Dermis blood vessel endothelial cell (primary cell): Measurements from ENCODE around the gene PMPCA. TPM values are rescaled to one million over a fixed set of nuclear protein-coding genes. Genes with fewer than 3 reads are reported as not detected.

ENCODE experiments used
- DNase-seq: peaks from one replicate; pipeline ENCODE4 v3.0.0; 2010
- total RNA-seq: library from RNA; depleted of rRNA; stranded (reverse); fragments of >200 nt; gene quantifications from 2 replicates; pipeline ENCODE4 v1.2.3, GENCODE V29; 2014

Gene PMPCA
- total RNA-seq, 1 donor from 2014 or later, result 40.2 TPM

DNA sequence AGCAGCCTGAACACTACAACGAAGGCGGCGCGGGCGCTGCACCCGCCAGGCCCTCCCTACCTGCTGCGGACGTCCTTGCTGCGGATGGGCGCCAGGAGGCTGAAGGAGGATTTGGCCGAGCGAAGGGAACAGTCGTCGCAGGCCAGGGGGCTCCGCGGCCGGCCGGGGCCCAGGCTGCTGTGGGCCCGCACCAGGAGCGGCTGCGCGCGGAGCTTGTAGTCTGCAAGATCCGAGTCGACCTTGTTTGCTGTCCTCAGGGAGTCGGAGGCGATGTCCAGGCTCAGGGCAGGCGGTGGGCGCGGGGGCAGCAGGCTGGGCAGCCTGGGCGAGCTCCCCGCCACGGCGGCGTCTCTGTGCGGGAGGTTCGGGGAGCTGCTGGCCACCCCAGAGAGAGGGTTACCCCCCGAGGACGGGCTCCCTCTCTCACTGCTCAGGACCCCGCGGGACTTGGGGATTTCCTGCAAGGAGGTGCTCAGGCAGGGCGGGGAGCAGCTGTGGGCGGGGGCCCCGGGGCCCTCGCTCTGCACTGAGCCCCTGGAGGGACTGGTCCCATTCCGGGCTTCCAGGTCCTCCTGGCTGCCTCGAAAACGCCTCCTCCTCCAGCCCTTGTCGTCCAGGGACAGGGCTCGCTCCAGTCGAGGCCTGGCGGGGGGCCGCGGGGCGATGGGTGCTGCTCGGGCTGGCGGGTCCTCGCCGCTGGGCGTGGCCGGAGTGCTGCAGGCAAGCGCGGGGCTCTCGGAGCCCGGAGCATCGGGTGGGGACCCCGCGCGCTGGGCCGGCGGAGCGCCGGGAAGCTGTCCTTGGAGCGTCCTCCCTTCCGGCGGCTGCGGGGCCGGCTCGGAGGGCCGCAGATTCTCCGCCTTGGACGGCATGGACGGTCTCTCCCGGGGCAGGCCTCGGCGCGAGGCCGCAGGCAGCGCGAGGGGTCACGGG is 28.4 kb downstream of the PMPCA start:
- DNase-seq, result peak; percentile 39

- peak; percentile 79 for DNase-seq
These were observed 29.3 kb downstream of the PMPCA start, which contains the start of gene INPP5E for GRCh38 chr9:136439481-136440408. Gene INPP5E (minus strand): TSS chr9:136439845. CDS start chr9:136439419, 426 bp downstream.

GRCh38 chr9:136441191-136441680 is 30.8 kb downstream of the PMPCA start:
- no peak for DNase-seq

- DNase-seq, result peak; percentile 19
These were observed 31.3 kb downstream of the PMPCA start for GRCh38 chr9:136441681-136442245.

- no peak for DNase-seq
These were observed 31.8 kb downstream of the PMPCA start for GRCh38 chr9:136442265-136442664.

GRCh38 chr9:136443087-136443486 is 32.6 kb downstream of the PMPCA start:
- DNase-seq, result no peak

GRCh38 chr9:136443687-136444086 is 33.2 kb downstream of the PMPCA start:
- DNase-seq, result no peak

DNA sequence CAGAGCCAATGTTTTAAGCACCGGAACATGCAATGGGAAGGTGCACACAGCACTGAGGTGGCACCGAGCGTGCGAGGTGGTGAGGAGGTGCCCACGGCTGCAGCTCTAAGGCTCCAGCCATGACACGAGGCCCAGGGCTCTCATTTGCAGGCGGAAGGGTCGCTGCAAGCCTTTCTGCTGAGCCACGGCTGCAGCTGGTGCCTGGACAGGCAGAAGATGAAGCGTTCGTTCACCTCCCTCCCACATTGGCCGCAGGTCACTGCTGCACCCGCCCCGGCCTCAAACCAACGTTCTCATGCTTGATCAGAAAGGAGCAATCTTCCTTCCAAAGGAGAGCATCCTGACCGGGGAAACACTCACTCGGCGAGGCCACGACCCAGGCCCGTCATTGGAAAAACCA is 33.6 kb downstream of the PMPCA start:
- no peak for DNase-seq

DNA sequence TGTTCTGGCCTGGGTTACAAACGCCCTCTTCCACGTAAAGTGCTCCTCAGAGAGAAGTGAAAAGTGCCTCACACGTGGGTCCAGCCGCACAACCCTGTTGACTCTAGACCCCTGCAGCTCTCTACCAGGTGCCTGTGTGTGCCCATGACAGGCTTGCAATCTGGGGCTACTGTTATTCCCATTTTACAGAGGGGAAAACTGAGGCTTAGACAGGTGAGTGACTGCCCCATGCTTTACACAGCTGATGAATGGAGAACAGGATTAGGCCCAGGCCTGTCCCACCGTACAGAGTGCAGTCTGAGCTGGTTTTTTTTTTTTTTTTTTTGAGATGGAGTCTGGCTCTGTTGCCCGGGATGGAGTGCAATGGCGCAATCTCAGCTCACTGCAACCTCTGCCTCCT is 35.3 kb downstream of the PMPCA start:
- no peak for DNase-seq

GRCh38 chr9:136447173-136447778 is 36.8 kb downstream of the PMPCA start:
- DNase-seq, result no peak

DNA sequence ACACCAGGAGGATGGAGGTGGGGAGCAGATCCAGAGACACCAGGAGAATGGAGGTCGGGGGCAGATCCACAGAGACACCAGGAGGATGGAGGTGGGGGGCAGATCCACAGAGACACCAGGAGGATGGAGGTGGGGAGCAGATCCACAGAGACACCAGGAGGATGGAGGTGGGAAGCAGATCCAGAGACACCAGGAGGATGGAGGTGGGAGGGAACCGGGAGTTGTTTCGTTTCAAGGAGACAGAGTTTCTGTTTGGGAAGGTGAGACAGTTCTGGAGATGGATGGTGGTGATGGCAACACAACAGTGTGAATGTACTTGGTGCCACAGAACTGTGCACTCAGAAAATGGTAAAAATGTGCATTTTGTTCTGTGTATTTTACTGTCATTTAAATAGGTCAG is 38.2 kb downstream of the PMPCA start:
- no peak for DNase-seq

DNA sequence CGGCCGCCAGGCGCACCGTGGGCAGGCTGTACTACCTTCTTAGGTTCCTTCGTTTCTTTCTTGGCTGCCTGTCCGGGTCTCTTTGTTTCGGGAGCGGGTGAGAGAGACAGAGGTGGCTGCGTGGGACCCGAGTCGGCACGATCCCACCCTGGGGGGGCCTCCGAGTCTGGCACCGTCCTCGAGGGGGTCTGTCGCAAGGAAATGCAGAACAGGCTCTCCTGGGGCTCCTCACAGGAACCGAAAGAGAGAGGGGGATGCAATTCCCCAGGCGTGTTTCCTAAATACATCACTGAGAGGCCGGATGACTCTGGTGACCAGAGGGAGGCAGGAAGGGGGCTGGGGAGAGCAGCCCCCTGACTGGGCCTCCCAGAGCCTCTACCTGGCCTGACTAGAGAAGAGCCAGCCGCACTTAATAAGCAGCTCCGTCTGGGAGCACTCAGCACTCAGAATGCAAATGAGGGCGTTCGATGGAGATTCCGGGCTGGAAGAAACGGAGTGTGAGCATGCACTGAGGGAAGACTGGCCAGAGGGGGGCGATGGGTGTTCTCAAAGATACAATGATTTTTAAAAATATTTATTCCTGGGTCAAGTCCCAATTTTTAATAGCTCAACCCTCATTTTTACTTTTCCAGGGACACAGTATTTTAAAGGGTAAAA is 40.9 kb downstream of the PMPCA start:
- no peak for DNase-seq

DNA sequence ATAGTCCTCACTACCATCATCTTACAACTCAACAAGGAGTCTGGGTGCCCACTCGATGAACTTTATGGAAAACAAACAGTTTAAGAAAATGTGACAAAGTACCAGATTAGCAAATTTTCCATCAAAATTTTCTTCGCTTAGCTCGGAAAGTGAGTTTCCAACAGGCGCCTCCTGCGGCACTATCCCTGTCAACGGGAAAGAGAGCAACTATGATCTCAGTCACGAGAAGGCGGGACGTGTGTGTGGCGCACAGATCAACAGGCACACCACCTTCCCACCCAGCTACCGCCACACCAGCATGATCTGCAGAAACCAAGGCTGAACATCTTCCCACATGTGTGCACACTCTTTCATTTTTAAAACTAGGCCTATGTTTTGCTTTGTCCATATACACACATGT is 42.9 kb downstream of the PMPCA start:
- DNase-seq, result no peak

DNA sequence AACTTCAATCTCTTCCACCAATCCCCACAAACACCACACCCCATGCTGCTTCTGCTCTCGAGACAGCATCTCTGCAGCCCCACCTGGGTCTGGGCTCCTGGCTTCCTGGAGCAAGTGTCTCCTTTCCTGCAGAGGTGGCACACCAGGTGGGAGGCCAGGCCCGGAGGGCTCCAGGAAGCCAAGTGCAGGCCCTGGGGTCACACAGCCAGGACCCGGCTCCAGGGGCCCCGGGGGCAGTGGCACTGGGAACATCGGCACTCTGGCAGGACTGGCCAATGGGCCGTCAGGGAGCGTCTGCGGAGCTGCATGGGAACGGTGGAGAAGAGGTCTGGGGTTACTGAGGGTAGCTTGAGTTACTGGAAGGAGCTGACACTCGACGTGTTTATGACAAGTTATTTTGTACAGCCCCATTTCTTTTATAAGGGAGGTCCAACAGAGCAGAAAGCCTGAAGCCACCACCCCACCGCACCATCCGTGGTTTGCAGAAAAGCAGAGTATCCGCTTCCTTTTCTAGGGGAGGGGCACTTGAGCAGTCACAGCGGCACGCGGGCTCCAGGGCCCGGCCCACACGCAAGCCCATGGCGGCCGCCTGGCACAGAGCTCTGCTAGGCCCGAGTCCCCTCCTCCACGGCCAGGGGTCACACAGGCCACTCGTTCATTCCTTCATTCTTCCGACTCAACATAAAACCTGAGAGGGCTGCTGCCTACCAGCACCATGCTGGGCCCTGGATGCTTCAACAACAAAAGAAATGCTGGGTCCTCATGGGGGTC is 43.8 kb downstream of the PMPCA start:
- DNase-seq, result no peak

DNA sequence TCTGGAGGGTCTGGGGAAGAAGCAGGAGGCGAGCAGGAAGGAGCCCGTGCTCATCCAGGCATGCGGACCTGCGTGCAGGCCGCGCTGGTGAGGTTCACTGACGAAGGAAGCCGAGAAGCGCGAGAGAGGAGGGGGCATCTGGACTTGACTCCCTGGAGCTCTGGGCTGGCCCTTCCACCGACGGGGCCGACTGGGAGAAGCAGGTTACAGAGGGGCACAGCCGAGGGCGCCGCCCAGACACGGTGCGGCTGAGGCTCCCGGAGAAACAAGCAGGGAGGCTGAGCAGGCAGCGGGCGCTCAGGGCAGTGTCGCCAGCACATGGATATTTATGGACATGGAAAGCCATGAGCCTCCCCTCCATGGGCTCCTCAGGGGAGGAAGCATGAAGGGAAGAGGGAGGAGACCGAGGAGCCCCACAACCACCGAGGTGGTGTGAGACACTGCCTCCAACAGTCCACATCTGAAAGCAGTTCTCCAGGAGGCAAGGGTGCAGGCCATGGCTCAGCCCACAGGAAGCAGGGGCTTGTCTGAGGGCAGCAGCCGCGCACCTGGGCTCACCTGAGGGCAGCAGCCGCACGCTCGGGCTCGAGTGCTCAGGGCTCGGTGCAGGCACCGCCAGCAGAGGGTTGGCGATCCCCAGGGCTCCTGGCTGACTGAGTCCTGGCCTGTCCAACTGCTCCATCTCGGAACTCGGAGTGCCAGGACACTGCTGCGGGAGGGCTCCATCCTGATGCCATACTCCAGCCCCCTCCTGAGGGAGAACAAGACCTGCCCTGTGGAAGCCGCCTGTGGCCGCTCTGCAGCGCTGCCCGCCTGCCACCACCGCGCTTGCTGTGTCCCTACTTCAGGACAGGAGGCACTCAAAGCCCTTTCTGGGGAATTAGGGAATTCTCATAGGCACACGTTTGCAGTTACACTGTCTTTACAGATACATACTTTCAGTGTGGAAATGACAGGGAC is 44.9 kb downstream of the PMPCA start:
- DNase-seq, result no peak

- no peak for DNase-seq
These were observed 45.8 kb downstream of the PMPCA start for GRCh38 chr9:136456258-136456657.

- no peak for DNase-seq
These were observed 46.9 kb downstream of the PMPCA start for GRCh38 chr9:136457326-136457725.

- DNase-seq, result no peak
These were observed 49.0 kb downstream of the PMPCA start for GRCh38 chr9:136459425-136459824.

- no peak for DNase-seq
These were observed 50.4 kb downstream of the PMPCA start for GRCh38 chr9:136460772-136461325.
